Measurements from ENCODE around the gene DCST2. TPM values are rescaled to one million over a fixed set of nuclear protein-coding genes. Genes with fewer than 3 reads are reported as not detected.

The DCST2 gene
- total RNA-seq, 2 experiments from 2014 or later, result 0.18 to 0.40 TPM

DNA sequence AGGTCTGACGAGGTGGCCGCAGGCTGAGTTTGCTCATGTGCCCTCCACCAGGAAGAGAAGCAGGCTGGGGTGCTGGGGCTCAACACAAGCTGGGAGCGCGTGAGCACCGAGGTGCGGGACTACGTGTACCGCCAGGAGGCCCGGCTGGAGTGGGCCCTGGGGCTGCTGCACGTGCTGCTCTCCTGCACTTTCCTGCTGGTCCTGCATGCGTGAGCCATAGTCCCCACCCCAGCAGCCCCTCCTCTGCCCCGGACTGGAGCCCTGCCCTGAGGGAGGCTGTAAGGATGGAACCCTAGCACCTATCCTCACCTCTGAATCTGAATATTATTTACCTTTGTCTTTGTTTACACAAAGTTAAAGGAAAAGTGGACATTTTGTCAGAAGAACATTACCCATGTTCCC, 9.7 kb upstream of the DCST2 start:
- DNase-seq, result no peak
- Mint-ChIP-seq H3K36me3 (ENCODE audit: low read depth) (no peaks in the 10 kb centered on the region), H3K4me1 (peaks cover 18% of the 10 kb centered on the region), H3K4me3 (no peak overlapping the region), H3K27ac (no peak overlapping the region), H3K27me3 (peaks cover 7% of the 10 kb centered on the region), H3K9me3 (no peaks in the 10 kb centered on the region)
- ChIA-PET CTCF (interaction anchor here (0.7 to 12.9 kb wide), 13 partner anchors 15 to 483 kb away, joined by 3 to 107 read pairs (median 3); partner anchors contain the start of genes EFNA4 and KRTCAP2), POLR2A (interaction anchor here (2.4 kb wide), 1 partner anchor 42 kb away, joined by 7 read pairs; no protein-coding TSS in a partner anchor)

DNA sequence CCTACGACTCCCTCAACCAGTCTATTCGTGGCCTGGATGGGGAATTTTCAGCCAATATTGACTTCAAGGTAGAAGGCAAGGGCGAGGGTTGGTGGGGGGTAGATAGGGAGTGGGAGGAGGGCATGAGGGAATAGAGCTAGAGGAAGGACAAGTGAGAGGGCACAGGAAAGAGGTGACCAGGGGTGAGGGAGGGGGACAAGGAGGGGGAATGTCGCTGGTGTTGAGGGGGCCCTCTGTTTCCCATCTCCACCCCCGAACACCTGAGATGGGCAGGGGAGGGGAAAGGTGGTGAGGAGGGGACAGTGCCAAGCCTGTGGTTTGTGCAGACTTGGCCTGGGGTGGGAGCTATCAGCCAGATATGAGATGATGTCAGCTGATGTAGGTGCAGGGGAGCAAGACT, 9.2 kb upstream of the DCST2 start:
- Mint-ChIP-seq H3K27ac (no peak overlapping the region), H3K4me3 (no peak overlapping the region)
- CTCF ChIA-PET, result interaction anchor here (1.3 to 12.9 kb wide), 6 partner anchors 9 to 47 kb away, joined by 3 to 107 read pairs (median 16); partner anchors contain the start of gene ADAM15

DNA sequence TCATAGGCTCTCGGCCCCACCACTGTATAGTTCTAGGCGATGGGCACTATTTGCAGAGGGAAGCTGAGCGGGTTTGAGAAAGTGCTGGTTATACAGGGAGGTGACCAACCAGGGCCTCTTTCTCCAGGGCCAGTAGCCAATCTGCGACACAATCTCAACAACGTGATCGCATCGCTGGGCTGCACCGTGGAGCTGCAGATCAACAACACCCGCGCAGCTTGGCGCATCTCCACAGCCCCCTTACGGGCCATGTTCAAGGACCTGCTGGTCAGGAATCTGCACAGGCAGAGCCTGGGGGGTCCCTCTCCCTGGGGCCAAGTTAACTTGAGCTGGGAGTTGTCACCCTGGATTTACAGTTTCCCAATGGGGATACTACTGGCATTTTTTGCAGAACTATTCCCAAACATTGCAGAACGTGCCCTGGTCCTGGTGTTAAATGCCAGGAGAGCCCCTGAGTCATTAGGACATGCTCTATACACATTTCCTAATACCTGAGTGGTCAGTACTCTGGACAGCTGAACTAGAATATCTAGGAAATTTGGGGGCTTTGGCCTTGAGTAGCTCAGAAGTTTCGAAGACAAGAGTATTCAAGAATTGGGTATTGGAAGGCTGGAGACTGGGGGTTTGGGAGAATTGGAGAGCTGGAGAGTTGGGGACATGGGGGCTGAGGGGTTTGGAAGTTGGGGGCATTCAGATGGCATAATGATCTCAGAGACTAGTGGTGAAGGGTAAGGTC, 6.9 kb upstream of the DCST2 start:
- no peak overlapping the region for H3K27ac Mint-ChIP-seq
- no peaks in the 10 kb centered on the region for H3K9me3 Mint-ChIP-seq
- peaks cover 18% of the 10 kb centered on the region for H3K4me1 Mint-ChIP-seq
- POLR2A ChIA-PET, result interaction anchor here (2.1 kb wide), 1 partner anchor 11 kb away, joined by 9 read pairs; the partner anchor contains the start of gene ADAM15
- H3K36me3 Mint-ChIP-seq (ENCODE audit: low read depth), result no peaks in the 10 kb centered on the region
- H3K27me3 Mint-ChIP-seq, result peaks cover 14% of the 10 kb centered on the region
- H3K4me3 Mint-ChIP-seq, result no peak overlapping the region
- DNase-seq, result no peak
- CTCF ChIA-PET, result interaction anchor here (1.0 to 12.9 kb wide), 4 partner anchors 11 to 57 kb away, joined by 3 to 107 read pairs (median 10); partner anchors contain the start of genes ADAM15 and FLAD1

More for the DNA sequence above, 9.2 kb upstream of the DCST2 start:
- no peaks in the 10 kb centered on the region for H3K36me3 Mint-ChIP-seq (ENCODE audit: low read depth)
- H3K4me1 Mint-ChIP-seq, result peaks cover 18% of the 10 kb centered on the region
- H3K27me3 Mint-ChIP-seq, result peaks cover 12% of the 10 kb centered on the region
- POLR2A ChIA-PET, result interaction anchor here (2.4 kb wide), 1 partner anchor 42 kb away, joined by 7 read pairs; no protein-coding TSS in a partner anchor
- no peaks in the 10 kb centered on the region for H3K9me3 Mint-ChIP-seq
- no peak for DNase-seq

DNA sequence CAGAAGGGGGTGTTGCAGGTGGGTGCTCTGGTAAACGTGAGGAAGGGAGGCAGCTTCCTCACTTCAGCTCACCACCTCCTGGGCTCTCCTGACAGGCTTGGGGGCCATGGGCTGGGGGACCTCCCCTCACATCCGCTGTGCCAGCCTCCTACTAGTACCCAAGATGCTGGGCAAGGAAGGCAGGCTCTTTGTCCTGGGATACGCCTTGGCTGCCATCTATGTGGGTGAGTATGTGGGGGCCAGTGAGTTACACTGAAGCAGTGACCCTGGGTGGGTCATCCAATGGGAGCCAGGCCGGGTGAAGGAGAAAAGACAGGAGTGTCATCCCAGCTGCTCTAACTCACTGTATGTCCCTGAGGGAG, 5.7 kb upstream of the DCST2 start:
- POLR2A ChIA-PET, result interaction anchor here (0.9 to 1.1 kb wide), 2 partner anchors 10 to 23 kb away, joined by 3 read pairs; no protein-coding TSS in a partner anchor
- CTCF ChIA-PET, result interaction anchor here (0.7 to 12.9 kb wide), 3 partner anchors 12 to 21 kb away, joined by 5 to 107 read pairs (median 5); partner anchors contain the start of gene ADAM15
- Mint-ChIP-seq H3K27me3 (peaks cover 14% of the 10 kb centered on the region), H3K4me3 (no peak overlapping the region), H3K4me1 (peaks cover 10% of the 10 kb centered on the region), H3K9me3 (no peaks in the 10 kb centered on the region), H3K27ac (no peak overlapping the region), H3K36me3 (ENCODE audit: low read depth) (no peaks in the 10 kb centered on the region)
- no peak for DNase-seq

DNA sequence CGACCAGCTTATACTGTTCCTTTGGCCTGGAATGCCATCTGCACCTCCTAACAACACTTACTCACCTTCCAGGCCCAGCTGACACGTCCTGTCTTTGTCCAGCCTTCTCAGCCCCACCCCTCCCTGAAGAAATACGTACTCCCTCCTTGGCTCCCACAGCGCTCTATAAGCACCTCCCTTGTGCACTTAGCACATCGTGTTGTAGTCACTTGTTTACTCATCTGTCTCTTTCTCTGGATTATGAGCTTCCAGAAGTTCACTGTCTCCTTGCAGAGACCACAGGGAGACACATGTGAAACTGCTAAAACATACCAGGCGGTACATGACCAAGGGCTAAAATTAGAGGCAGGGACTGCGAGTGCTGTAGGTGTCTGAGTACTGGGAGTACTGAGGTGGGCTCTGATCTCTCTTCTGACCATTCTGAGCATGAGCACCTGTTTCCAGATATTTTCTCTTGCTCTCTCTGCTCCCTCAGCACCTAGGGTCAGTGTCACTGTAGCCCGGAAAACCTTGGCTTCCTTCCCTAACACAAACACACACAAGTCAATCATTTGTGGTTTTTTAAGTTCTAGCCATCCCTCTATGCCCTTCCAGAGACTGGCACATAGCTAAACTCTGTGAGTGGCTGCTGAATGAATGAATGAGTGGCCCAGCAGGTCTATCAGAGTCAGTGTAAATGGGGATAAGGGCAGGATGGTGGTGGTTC, 5.2 kb upstream of the DCST2 start:
- Mint-ChIP-seq H3K27me3 (peaks cover 14% of the 10 kb centered on the region), H3K27ac (no peak overlapping the region), H3K9me3 (no peaks in the 10 kb centered on the region), H3K36me3 (ENCODE audit: low read depth) (no peaks in the 10 kb centered on the region), H3K4me1 (peaks cover 8% of the 10 kb centered on the region), H3K4me3 (no peak overlapping the region)
- DNase-seq, result no peak
- ChIA-PET CTCF (interaction anchor here (0.7 to 12.9 kb wide), 3 partner anchors 12 to 21 kb away, joined by 3 to 107 read pairs (median 5); partner anchors contain the start of gene ADAM15), POLR2A (interaction anchor here (0.9 to 1.1 kb wide), 2 partner anchors 9 to 22 kb away, joined by 3 read pairs; no protein-coding TSS in a partner anchor)

DNA sequence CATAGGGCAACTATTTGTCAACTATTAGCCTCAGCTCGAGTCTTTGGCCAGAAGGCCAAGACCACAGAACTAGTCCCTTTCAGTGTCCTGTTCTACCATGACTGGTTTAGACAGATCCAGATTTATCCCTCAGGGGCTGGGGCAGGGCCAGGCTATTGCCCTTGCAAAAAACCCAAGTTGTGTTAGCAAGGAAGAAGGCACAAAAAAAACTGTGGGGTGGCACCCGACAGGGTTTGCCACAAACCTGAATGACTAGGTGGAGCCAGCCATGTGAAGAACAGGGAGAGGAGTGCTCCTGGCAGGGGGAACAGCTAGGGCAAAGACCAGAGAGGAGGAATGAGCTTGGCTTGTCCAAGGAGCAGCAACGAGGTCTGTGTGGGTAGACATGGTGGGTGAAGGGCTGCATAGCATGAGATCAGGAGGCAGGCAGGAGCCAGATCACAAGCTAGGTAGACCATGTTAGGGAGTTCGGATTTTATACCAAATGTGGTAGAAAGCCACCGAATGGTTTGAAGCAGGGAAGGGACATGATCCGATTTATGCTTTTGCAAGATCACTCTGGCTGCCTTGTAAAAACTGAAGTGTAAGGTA, 4.4 kb upstream of the DCST2 start:
- Mint-ChIP-seq H3K27ac (no peak overlapping the region), H3K4me1 (peaks cover 7% of the 10 kb centered on the region), H3K27me3 (peaks cover 14% of the 10 kb centered on the region), H3K4me3 (no peak overlapping the region), H3K36me3 (ENCODE audit: low read depth) (no peaks in the 10 kb centered on the region), H3K9me3 (no peaks in the 10 kb centered on the region)
- DNase-seq, result no peak
- CTCF ChIA-PET, result interaction anchor here (0.7 to 12.9 kb wide), 4 partner anchors 13 to 20 kb away, joined by 3 to 107 read pairs (median 4); partner anchors contain the start of gene ADAM15
- POLR2A ChIA-PET, result interaction anchor here (1.1 kb wide), 1 partner anchor 22 kb away, joined by 3 read pairs; no protein-coding TSS in a partner anchor

DNA sequence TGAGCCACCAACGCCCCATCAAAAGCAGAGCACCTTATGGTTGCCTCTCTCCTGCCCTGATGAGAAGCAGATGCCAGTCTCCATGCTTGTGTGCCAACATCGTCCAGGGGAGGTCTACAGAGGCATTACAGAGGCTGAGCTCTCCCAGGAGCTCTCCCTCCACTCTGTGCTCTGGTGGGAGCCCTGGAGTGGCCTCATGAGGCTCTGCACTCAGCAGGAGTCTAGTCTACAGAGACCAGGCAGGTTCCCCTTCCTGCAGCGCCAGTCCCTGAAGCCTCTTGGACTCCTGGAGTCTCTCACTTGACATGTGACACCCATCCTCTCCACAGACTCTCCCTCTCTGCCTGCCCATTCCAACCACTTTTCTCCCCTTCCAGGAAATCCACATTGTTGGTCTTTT, 3.5 kb upstream of the DCST2 start:
- Mint-ChIP-seq H3K27ac (no peak overlapping the region), H3K9me3 (no peaks in the 10 kb centered on the region), H3K27me3 (peaks cover 14% of the 10 kb centered on the region), H3K4me1 (peaks cover 7% of the 10 kb centered on the region), H3K36me3 (ENCODE audit: low read depth) (no peaks in the 10 kb centered on the region), H3K4me3 (no peak overlapping the region)
- no peak for DNase-seq
- CTCF ChIA-PET, result interaction anchor here (1.3 to 12.9 kb wide), 2 partner anchors 14 to 21 kb away, joined by 3 to 107 read pairs; partner anchors contain the start of gene ADAM15
- POLR2A ChIA-PET, result no interaction called here

DNA sequence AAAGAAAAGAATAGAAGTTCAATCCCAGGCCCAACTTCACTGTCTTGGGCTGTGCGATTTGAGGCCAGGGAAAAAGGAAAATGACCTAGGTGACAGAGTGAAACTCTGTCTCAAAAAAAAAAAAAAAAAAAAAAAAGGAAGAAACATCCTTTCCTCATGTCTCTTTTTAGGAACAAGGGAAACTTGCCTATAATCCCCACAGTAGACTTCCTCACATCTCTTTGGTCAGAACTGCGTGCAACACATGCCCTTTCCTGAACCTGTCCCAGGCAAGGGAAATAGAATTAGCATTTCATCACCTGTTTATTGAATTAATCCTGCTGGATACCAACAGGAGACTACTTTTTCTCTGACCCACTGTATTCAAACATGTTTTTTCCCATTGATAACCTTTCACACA, 2.4 kb upstream of the DCST2 start:
- H3K4me3 Mint-ChIP-seq, result no peak overlapping the region
- no peaks in the 10 kb centered on the region for H3K36me3 Mint-ChIP-seq (ENCODE audit: low read depth)
- H3K9me3 Mint-ChIP-seq, result no peaks in the 10 kb centered on the region
- ChIA-PET CTCF (interaction anchor here (1.4 kb wide), 1 partner anchor 15 kb away, joined by 4 read pairs; the partner anchor contains the start of gene ADAM15), POLR2A (no interaction called here)
- DNase-seq, result no peak
- peaks cover 14% of the 10 kb centered on the region for H3K27me3 Mint-ChIP-seq
- H3K27ac Mint-ChIP-seq, result no peak overlapping the region
- H3K4me1 Mint-ChIP-seq, result peaks cover 7% of the 10 kb centered on the region

DNA sequence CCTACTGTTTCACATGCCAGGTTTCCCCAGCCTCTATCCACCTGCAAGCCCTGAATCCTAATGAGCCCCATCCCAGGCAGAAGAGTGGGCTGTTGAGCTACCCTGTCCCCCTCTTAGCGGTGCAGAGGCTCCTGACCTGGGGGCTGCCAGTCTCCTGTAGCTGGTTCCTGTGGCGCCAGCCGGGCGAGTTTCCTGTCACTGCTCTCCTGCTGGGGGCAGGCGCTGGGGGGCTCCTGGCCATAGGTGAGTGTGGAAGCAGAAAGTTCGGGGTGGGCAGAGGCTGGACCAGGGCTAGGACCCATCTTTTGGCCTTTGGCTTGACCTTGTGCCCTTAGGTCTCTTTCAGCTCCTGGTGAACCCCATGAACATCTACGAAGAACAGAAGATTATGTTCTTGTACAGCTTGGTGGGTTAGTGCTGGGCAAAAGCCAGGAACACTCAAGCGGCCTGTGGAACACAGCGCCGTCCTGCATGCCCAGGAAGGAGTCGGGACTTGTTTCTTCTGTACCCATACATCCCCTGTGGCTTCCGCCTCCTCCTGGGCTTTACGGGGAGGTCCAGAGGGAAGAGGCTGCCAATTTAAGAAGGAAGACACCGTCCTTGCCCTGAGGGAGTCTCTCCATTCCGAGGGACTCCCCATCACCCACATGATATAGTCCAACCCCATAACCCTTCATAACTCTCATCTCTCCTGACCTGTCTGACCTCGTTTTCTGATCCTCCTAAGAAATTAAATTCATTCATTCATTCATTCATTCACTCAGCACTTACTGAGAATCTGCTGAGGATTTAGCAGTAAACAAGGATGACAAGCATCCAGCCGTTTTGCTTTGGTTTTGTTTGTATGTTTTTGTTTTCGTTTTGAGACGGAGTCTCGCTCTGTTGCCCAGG, 982 bp upstream of the DCST2 start:
- H3K9me3 Mint-ChIP-seq, result no peaks in the 10 kb centered on the region
- H3K27ac Mint-ChIP-seq, result no peak overlapping the region
- no peaks in the 10 kb centered on the region for H3K36me3 Mint-ChIP-seq (ENCODE audit: low read depth)
- H3K27me3 Mint-ChIP-seq, result peaks cover 11% of the 10 kb centered on the region
- DNase-seq, result no peak
- POLR2A ChIA-PET, result no interaction called here
- H3K4me1 Mint-ChIP-seq, result peaks cover 7% of the 10 kb centered on the region
- CTCF ChIA-PET, result interaction anchor here (1.1 to 1.4 kb wide), 2 partner anchors 16 to 138 kb away, joined by 3 to 4 read pairs; partner anchors contain the start of genes ADAM15 and KRTCAP2
- H3K4me3 Mint-ChIP-seq, result no peak overlapping the region

DNA sequence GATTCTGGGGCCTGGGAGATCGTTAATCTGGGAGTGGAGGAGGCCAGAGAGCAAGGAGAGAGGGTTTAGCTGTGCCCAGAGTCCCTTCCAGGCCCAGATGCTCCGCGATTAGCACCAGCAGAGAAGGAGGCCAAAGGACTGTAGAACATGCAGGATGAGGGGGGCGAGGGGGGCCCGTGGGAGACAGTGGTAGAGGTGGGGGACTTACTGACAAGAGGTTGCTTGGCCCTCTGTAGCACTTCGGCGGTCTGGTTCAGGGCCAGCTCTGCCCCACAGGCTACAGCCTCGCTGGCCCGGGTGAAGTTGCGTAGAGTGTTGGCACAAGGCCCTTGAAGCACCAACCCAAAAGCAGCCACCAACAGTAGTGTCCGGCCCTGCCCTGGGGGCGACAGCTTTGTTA, 695 bp downstream of the DCST2 start:
- H3K4me1 Mint-ChIP-seq, result no peaks in the 10 kb centered on the region
- H3K27ac Mint-ChIP-seq, result no peak overlapping the region
- H3K27me3 Mint-ChIP-seq, result peaks cover 5% of the 10 kb centered on the region
- H3K4me3 Mint-ChIP-seq, result no peak overlapping the region
- no peak for DNase-seq
- ChIA-PET CTCF (interaction anchor here (0.8 kb wide), 1 partner anchor 59 kb away, joined by 3 read pairs; no protein-coding TSS in a partner anchor), POLR2A (no interaction called here)
- H3K36me3 Mint-ChIP-seq (ENCODE audit: low read depth), result no peaks in the 10 kb centered on the region
- H3K9me3 Mint-ChIP-seq, result no peaks in the 10 kb centered on the region

DNA sequence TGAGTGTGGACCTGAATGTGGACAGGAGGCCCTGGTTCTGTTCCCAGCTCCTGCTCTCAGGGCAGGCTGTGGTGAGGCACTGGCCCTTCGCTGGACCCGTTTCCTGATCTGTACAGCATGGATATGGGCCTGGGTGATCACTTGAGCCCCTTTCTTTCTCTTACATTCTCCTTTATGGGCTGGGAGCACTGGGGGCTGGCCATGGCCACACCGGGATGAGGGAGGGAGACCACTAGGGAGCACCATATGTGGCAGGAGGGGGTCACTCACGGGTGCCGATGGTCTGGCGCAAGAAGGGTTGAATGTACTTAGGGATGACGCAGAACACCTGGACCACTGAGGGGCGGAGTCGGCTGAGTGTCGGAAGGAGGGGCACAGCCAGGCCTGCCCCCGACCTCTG, 2.7 kb downstream of the DCST2 start:
- no peak overlapping the region for H3K4me3 Mint-ChIP-seq
- no peak overlapping the region for H3K27ac Mint-ChIP-seq
- CTCF ChIA-PET, result interaction anchor here (1.1 kb wide), 1 partner anchor 12 kb away, joined by 3 read pairs; no protein-coding TSS in a partner anchor
- DNase-seq, result no peak
- H3K36me3 Mint-ChIP-seq (ENCODE audit: low read depth), result no peaks in the 10 kb centered on the region
- no peaks in the 10 kb centered on the region for H3K4me1 Mint-ChIP-seq
- POLR2A ChIA-PET, result no interaction called here
- no peaks in the 10 kb centered on the region for H3K9me3 Mint-ChIP-seq
- H3K27me3 Mint-ChIP-seq, result peaks cover 2% of the 10 kb centered on the region
